IMR-90 (cell line): ENCODE results near the gene CST7. TPM values are rescaled to one million over a fixed set of nuclear protein-coding genes. Genes with fewer than 3 reads are reported as not detected.
A peak's percentile ranks its signal among the peaks of the same experiment; 100 is the strongest.

Experiments used
- ATAC-seq: fragments of 200-7000 bp; cut with Tn5 transposase; 2 replicates; pipeline ENCODE4 v1.9.1; 2020; ENCODE audit warnings: low read depth, mild to moderate bottlenecking, moderate library complexity
- BruUV-seq: library from RNA; stranded (reverse); fragments of 400-500 nt; replicated peaks from 2 replicates; lab custom pipeline; 2021; lab: Mats Ljungman, UMichigan
- CTCF ChIA-PET: fragments of 300-600 bp; formaldehyde crosslinking; extraction: SDS; loops from one replicate; lab custom pipeline; 2021; ENCODE audit warnings: antibody characterized with exemption; lab: Yijun Ruan, JAX
- POLR2A ChIA-PET: fragments of 300-600 bp; sonication (Branson Sonifier 250); formaldehyde crosslinking; loops from one replicate; lab custom pipeline; 2022; ENCODE audit warnings: antibody characterized with exemption; ENCODE audit not compliant: unreplicated experiment; lab: Charles Lee
- DNase-seq: peaks from one replicate; pipeline ENCODE4 v3.0.0; 2013
- H2AFZ ChIP-seq: replicated peaks from 2 replicates; pipeline ENCODE3; 2013; ENCODE audit warnings: low read length, mild to moderate bottlenecking; ENCODE audit not compliant: poor library complexity
- H2AK5ac ChIP-seq: 2 replicates; pipeline ENCODE4 v1.6.1; 2013; ENCODE audit warnings: low read depth, low read length, inconsistent platforms
- H2AK9ac ChIP-seq: replicated peaks from 2 replicates; pipeline ENCODE3; 2013; ENCODE audit warnings: mild to moderate bottlenecking, low read depth, low read length, moderate library complexity; ENCODE audit not compliant: poor library complexity
- H2BK120ac ChIP-seq: 2 replicates; pipeline ENCODE4 v1.6.1; 2013; ENCODE audit warnings: low read depth, low read length, inconsistent platforms
- H2BK15ac ChIP-seq: 3 replicates; pipeline ENCODE4 v1.6.1; 2013; ENCODE audit warnings: low read depth, low read length, inconsistent platforms
- H2BK20ac ChIP-seq: 2 replicates; pipeline ENCODE4 v1.6.1; 2013; ENCODE audit warnings: low read depth, mild to moderate bottlenecking, inconsistent platforms, low read length, moderate library complexity
- H2BK5ac ChIP-seq: 2 replicates; pipeline ENCODE4 v1.6.1; 2013; ENCODE audit warnings: mild to moderate bottlenecking, low read depth, low read length, inconsistent platforms; ENCODE audit not compliant: poor library complexity, severe bottlenecking
- H3K14ac ChIP-seq: replicated peaks from 2 replicates; pipeline ENCODE4 v1.6.1; 2013; ENCODE audit warnings: low read depth, low read length, inconsistent platforms
- H3K18ac ChIP-seq: 2 replicates; pipeline ENCODE4 v1.6.1; 2013; ENCODE audit warnings: low read depth, low read length, control low read depth
- H3K23ac ChIP-seq: 2 replicates; pipeline ENCODE4 v1.6.1; 2013; ENCODE audit warnings: low read depth, low read length, inconsistent platforms
- H3K27ac ChIP-seq: 2 replicates; pipeline ENCODE4 v1.5.1; 2013; ENCODE audit warnings: mild to moderate bottlenecking, control low read depth, low read length; ENCODE audit not compliant: insufficient read depth
- H3K27me3 ChIP-seq: 2 replicates; pipeline ENCODE4 v1.6.1; 2013; ENCODE audit warnings: low read length; ENCODE audit not compliant: control insufficient read depth, insufficient read depth
- H3K36me3 ChIP-seq: 2 replicates; pipeline ENCODE4 v1.6.1; 2013; ENCODE audit warnings: low read length, mixed read lengths; ENCODE audit not compliant: control insufficient read depth, insufficient read depth
- H3K4ac ChIP-seq: 2 replicates; pipeline ENCODE4 v1.6.1; 2013; ENCODE audit warnings: low read depth, low read length, inconsistent platforms
- H3K4me1 ChIP-seq: 2 replicates; pipeline ENCODE4 v1.6.1; 2013; ENCODE audit warnings: low read length, mixed read lengths; ENCODE audit not compliant: control insufficient read depth, insufficient read depth
- H3K4me2 ChIP-seq: 2 replicates; pipeline ENCODE4 v1.6.1; 2013; ENCODE audit warnings: low read depth, mild to moderate bottlenecking, control low read depth, low read length, moderate library complexity
- H3K4me3 ChIP-seq: 2 replicates; pipeline ENCODE4 v1.5.1; 2013; ENCODE audit warnings: low read depth, mild to moderate bottlenecking, control low read depth, low read length, moderate library complexity; ENCODE audit not compliant: insufficient read depth
- H3K56ac ChIP-seq: 2 replicates; pipeline ENCODE4 v1.6.1; 2013; ENCODE audit warnings: low read length, inconsistent platforms; ENCODE audit not compliant: insufficient read depth; ENCODE audit errors: extremely low read depth
- H3K79me1 ChIP-seq, 2 experiments: 2 replicates each; pipeline ENCODE4 v1.6.1; 2013; ENCODE audit warnings: low read length in 2 of 2, inconsistent platforms in 1 of 2, low read depth in 1 of 2
- H3K9ac ChIP-seq: 2 replicates; pipeline ENCODE4 v1.6.1; 2013; ENCODE audit warnings: low read depth, low read length, control low read depth
- H3K9me1 ChIP-seq: 2 replicates; pipeline ENCODE4 v1.6.1; 2013; ENCODE audit warnings: low read length, inconsistent platforms; ENCODE audit not compliant: insufficient read depth
- H3K9me3 ChIP-seq: 2 replicates; pipeline ENCODE4 v1.6.1; 2013; ENCODE audit warnings: low read length; ENCODE audit not compliant: control insufficient read depth, insufficient read depth
- H4K20me1 ChIP-seq: 2 replicates; pipeline ENCODE4 v1.6.1; 2013; ENCODE audit warnings: low read length, inconsistent platforms; ENCODE audit not compliant: insufficient read depth
- H4K5ac ChIP-seq: 2 replicates; pipeline ENCODE4 v1.6.1; 2013; ENCODE audit warnings: mild to moderate bottlenecking, low read depth, low read length, control low read depth
- H4K8ac ChIP-seq, 2 experiments: 2 replicates each; pipeline ENCODE4 v1.6.1; 2013; ENCODE audit warnings: low read depth in 2 of 2, low read length in 2 of 2, control low read depth in 1 of 2, inconsistent platforms in 1 of 2
- H4K91ac ChIP-seq: 2 replicates; pipeline ENCODE4 v1.6.1; 2013; ENCODE audit warnings: low read depth, low read length, inconsistent platforms; ENCODE audit not compliant: insufficient read depth
- BHLHE40 ChIP-seq: fragments of 150-350 bp; IDR thresholded peaks from 2 replicates; pipeline ENCODE4 v1.6.1; 2016; ENCODE audit warnings: mild to moderate bottlenecking, low read depth, low read length
- ELK1 ChIP-seq: fragments of 150-350 bp; IDR thresholded peaks from 2 replicates; pipeline ENCODE4 v1.6.1; 2016; ENCODE audit warnings: low read depth, mild to moderate bottlenecking, low read length, moderate library complexity, borderline replicate concordance
- MAZ ChIP-seq: IDR thresholded peaks from 2 replicates; pipeline ENCODE4 v1.6.1; 2012; ENCODE audit warnings: low read depth, mild to moderate bottlenecking, low read length, improper control_type of control experiment, moderate library complexity, borderline replicate concordance
- RFX5 ChIP-seq: IDR thresholded peaks from 2 replicates; pipeline ENCODE4 v1.8.0; 2012; ENCODE audit warnings: low read depth, mild to moderate bottlenecking, low read length, moderate library complexity
- USF2 ChIP-seq: fragments of 150-350 bp; IDR thresholded peaks from 2 replicates; pipeline ENCODE4 v1.6.1; 2017; ENCODE audit warnings: mild to moderate bottlenecking, antibody characterized with exemption, low read length, low read depth
- WGBS, 2 experiments: methylation state at CpG; one replicate each; pipeline versions ENCODE4 v1.1.5 to v1.1.7; 2013; ENCODE audit warnings: missing lambda C conversion rate in 2 of 2; ENCODE audit not compliant: insufficient read length in 1 of 2; ENCODE audit errors: extremely low coverage in 2 of 2; 5-methylcytosine and 5-hydroxymethylcytosine counted together
- dilution Hi-C: fragments of 300-500 bp; cut with HindIII; formaldehyde crosslinking; loops from one replicate; pipeline ENCODE4 v1.14.3; 2018; ENCODE audit warnings: low sequenced_read_pairs; ENCODE audit not compliant: unreplicated experiment
- in situ Hi-C: fragments of 300-500 bp; cut with MboI; formaldehyde crosslinking; loops from 3 replicates; pipeline ENCODE4 v1.14.3; 2019; ENCODE audit warnings: low sequenced_read_pairs, inconsistent platforms, mixed read lengths
- intact Hi-C: fragments of 100-400 bp; cut with micrococcal nuclease; formaldehyde crosslinking; loops from 2 replicates; pipeline ENCODE4 v1.10.0; 2022
- polyA plus RNA-seq, 3 experiments: library from polyadenylated mRNA; depleted of rRNA; stranded (reverse); fragments of >200 nt; gene quantifications; 2 replicates each; pipeline ENCODE4 v1.2.3, GENCODE V29; 2012; ENCODE audit warnings: low replicate concordance in 1 of 3
- total RNA-seq: library from RNA; depleted of rRNA; stranded (reverse); fragments of >200 nt; gene quantifications from 2 replicates; pipeline ENCODE4 v1.2.3, GENCODE V29; 2012

The CST7 gene
- total and polyA plus RNA-seq, 2 of the 4 experiments (the other 2 are of a cell fraction), result not detected

- H2BK20ac ChIP-seq, result no peak overlapping the region
- no peak overlapping the region for H3K4me2 ChIP-seq
- in situ Hi-C loops, result no loop called here
- WGBS, 2 experiments, result 96% methylated on average over 3 of the region's 20 CpGs; no CpG with 5 or more reads in 1 of the 2 experiments
- no peak overlapping the region for H3K9ac ChIP-seq
- H3K36me3 ChIP-seq, result peaks cover 23% of the 10 kb centered on the region
- no peak overlapping the region for H3K27ac ChIP-seq
- TF ChIP-seq BHLHE40 (no peak), ELK1 (no peak), RFX5 (no peak), MAZ (no peak), USF2 (no peak)
- no peak overlapping the region for H3K18ac ChIP-seq
- no peaks in the 10 kb centered on the region for H3K27me3 ChIP-seq
- intact Hi-C loops, result no loop called here
- no peaks in the 10 kb centered on the region for H3K9me3 ChIP-seq
- no peak overlapping the region for H3K14ac ChIP-seq
- no peak for DNase-seq
- no peak overlapping the region for H3K4ac ChIP-seq
- dilution Hi-C loops, result no loop called here
- no peak overlapping the region for H3K23ac ChIP-seq
- no peak overlapping the region for H4K8ac ChIP-seq
- POLR2A ChIA-PET, result no interaction called here
- H4K5ac ChIP-seq, result no peak overlapping the region
- peak overlapping the region; percentile 8 for H2AK9ac ChIP-seq
- no peaks in the 10 kb centered on the region for H4K20me1 ChIP-seq
- no peak for ATAC-seq
- H4K91ac ChIP-seq, result no peak overlapping the region
- BruUV-seq, result no TSS peak
- H3K79me1 ChIP-seq, result no peaks in the 10 kb centered on the region
- H3K4me3 ChIP-seq, result no peak overlapping the region
- no peak overlapping the region for H2BK120ac ChIP-seq
- no peak overlapping the region for H2BK15ac ChIP-seq
- no peak overlapping the region for H3K56ac ChIP-seq
- no peak overlapping the region for H2AK5ac ChIP-seq
- H2BK5ac ChIP-seq, result no peak overlapping the region
- CTCF ChIA-PET, result no interaction called here
- H2AFZ ChIP-seq, result no peak overlapping the region
- H3K9me1 ChIP-seq, result 0 out of 2 replicates have a peak, but pooled peaks cover 4% of the 10 kb centered on the region
- no peaks in the 10 kb centered on the region for H3K4me1 ChIP-seq
Observed at GRCh38 chr20:24958506-24959385, 9.7 kb downstream of the CST7 start.
